HepG2 (cell line): ENCODE results near the gene RNPS1. TPM values are rescaled to one million over a fixed set of nuclear protein-coding genes. Genes with fewer than 3 reads are reported as not detected.

Experiments used
- HDAC6 ChIP-seq: fragments of 200-600 bp; sonication (generic); IDR thresholded peaks from 2 replicates; pipeline ENCODE4 v1.7.0; 2017; ENCODE audit warnings: mild to moderate bottlenecking, antibody characterized with exemption, low read length, low read depth
- HNF4G ChIP-seq, 2 experiments: sonication (generic) in 1 of 2; formaldehyde crosslinking in 1 of 2; IDR thresholded peaks; 2 replicates each; pipeline versions ENCODE4 v1.4.0 to v1.6.1; 2011 to 2020; ENCODE audit warnings: borderline replicate concordance in 2 of 2, low read depth in 2 of 2, mild to moderate bottlenecking in 2 of 2, low read length in 1 of 2, missing genetic modification reagents in 1 of 2, moderate library complexity in 1 of 2
- LRRFIP1 ChIP-seq: sonication (generic); formaldehyde crosslinking; conservative IDR thresholded peaks from 2 replicates; pipeline ENCODE4 v1.4.0; 2020; ENCODE audit warnings: missing genetic modification reagents
- NFIC ChIP-seq: IDR thresholded peaks from 2 replicates; pipeline ENCODE4 v1.6.1; 2012; ENCODE audit warnings: mild to moderate bottlenecking, low read length, inconsistent platforms
- PPARG ChIP-seq: conservative IDR thresholded peaks from 2 replicates; pipeline ENCODE4 v1.6.1; 2016; ENCODE audit warnings: missing biosample characterization, missing genetic modification reagents
- YEATS4 ChIP-seq: sonication (generic); formaldehyde crosslinking; IDR thresholded peaks from 2 replicates; pipeline ENCODE4 v1.4.0; 2020; ENCODE audit warnings: missing genetic modification reagents, borderline replicate concordance
- ZNF646 ChIP-seq: sonication (generic); formaldehyde crosslinking; IDR thresholded peaks from 2 replicates; pipeline ENCODE4 v1.9.0; 2021; ENCODE audit warnings: mild to moderate bottlenecking, missing genetic modification reagents
- ZNF773 ChIP-seq: sonication (generic); formaldehyde crosslinking; IDR thresholded peaks from 2 replicates; pipeline ENCODE4 v1.4.0; 2020; ENCODE audit warnings: missing genetic modification reagents, borderline replicate concordance
- polyA plus RNA-seq, 8 experiments: library from polyadenylated mRNA; depleted of rRNA in 3 of 8; stranded (reverse) in 7 of 8; unstranded in 1 of 8; fragments of >200 nt; fragmentation: Illumina TruSeq in 4 of 8; extraction: Trizol in 4 of 8; gene quantifications; 2 replicates each; pipeline versions ENCODE4 v1.2.1 to v1.2.3, GENCODE V29; 2011 to 2016; ENCODE audit warnings: low read depth in 4 of 8, missing spikeins in 1 of 8, mixed read lengths in 1 of 8; ENCODE audit not compliant: insufficient read depth in 1 of 8
- total RNA-seq, 5 experiments: library from RNA; depleted of rRNA; stranded (reverse); fragments of >200 nt; fragmentation: Illumina TruSeq; extraction: Trizol; gene quantifications; 2 replicates each; pipeline ENCODE4 v1.2.3, GENCODE V29; 2016; ENCODE audit warnings: low read depth in 1 of 5
- TF ChIP-seq, protein P1 (sequence below): IDR thresholded peaks from 2 replicates; pipeline ENCODE4 v1.6.1; 2016
- TF ChIP-seq, protein P2 (sequence below): sonication (generic); formaldehyde crosslinking; IDR thresholded peaks from 2 replicates; pipeline ENCODE4 v1.4.0; 2020; ENCODE audit warnings: missing genetic modification reagents, borderline replicate concordance
- TF ChIP-seq, protein P3 (sequence below): sonication (generic); formaldehyde crosslinking; IDR thresholded peaks from 2 replicates; pipeline ENCODE4 v1.4.0; 2020; ENCODE audit warnings: missing genetic modification reagents

RNPS1 gene
- total and polyA plus RNA-seq, 2 of the 13 experiments (the other 11 are each of a cell fraction or from before 2014, with no cell fraction given): 126 to 133 TPM

- TF ChIP-seq, protein P1, sequence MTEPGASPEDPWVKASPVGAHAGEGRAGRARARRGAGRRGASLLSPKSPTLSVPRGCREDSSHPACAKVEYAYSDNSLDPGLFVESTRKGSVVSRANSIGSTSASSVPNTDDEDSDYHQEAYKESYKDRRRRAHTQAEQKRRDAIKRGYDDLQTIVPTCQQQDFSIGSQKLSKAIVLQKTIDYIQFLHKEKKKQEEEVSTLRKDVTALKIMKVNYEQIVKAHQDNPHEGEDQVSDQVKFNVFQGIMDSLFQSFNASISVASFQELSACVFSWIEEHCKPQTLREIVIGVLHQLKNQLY (CRISPR knock-in tag): peak; percentile 64
- peak; percentile 75 for TF ChIP-seq PPARG (CRISPR knock-in tag)
- TF ChIP-seq NFIC: no peak
- TF ChIP-seq HNF4G (IDR thresholded peaks at IDR 0.05; ENCODE audit: borderline replicate concordance, low read depth, low read length): peak; percentile 88
- peak; percentile 86; the same call in 1 of the 2 replicates for TF ChIP-seq HNF4G (CRISPR knock-in tag; IDR thresholded peaks at IDR 0.05; ENCODE audit: borderline replicate concordance, low read depth)
- TF ChIP-seq HDAC6: no peak
- peak; percentile 63; the same call in 1 of the 2 replicates for TF ChIP-seq ZNF773 (CRISPR knock-in tag)
- no peak; the same call in 1 of the 2 replicates for TF ChIP-seq ZNF646 (CRISPR knock-in tag)
- peak; percentile 94 for TF ChIP-seq YEATS4 (CRISPR knock-in tag)
- TF ChIP-seq, protein P2, sequence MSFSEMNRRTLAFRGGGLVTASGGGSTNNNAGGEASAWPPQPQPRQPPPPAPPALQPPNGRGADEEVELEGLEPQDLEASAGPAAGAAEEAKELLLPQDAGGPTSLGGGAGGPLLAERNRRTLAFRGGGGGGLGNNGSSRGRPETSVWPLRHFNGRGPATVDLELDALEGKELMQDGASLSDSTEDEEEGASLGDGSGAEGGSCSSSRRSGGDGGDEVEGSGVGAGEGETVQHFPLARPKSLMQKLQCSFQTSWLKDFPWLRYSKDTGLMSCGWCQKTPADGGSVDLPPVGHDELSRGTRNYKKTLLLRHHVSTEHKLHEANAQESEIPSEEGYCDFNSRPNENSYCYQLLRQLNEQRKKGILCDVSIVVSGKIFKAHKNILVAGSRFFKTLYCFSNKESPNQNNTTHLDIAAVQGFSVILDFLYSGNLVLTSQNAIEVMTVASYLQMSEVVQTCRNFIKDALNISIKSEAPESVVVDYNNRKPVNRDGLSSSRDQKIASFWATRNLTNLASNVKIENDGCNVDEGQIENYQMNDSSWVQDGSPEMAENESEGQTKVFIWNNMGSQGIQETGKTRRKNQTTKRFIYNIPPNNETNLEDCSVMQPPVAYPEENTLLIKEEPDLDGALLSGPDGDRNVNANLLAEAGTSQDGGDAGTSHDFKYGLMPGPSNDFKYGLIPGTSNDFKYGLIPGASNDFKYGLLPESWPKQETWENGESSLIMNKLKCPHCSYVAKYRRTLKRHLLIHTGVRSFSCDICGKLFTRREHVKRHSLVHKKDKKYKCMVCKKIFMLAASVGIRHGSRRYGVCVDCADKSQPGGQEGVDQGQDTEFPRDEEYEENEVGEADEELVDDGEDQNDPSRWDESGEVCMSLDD (CRISPR knock-in tag): no peak
- TF ChIP-seq, protein P3, sequence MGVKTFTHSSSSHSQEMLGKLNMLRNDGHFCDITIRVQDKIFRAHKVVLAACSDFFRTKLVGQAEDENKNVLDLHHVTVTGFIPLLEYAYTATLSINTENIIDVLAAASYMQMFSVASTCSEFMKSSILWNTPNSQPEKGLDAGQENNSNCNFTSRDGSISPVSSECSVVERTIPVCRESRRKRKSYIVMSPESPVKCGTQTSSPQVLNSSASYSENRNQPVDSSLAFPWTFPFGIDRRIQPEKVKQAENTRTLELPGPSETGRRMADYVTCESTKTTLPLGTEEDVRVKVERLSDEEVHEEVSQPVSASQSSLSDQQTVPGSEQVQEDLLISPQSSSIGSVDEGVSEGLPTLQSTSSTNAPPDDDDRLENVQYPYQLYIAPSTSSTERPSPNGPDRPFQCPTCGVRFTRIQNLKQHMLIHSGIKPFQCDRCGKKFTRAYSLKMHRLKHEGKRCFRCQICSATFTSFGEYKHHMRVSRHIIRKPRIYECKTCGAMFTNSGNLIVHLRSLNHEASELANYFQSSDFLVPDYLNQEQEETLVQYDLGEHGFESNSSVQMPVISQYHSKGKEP (CRISPR knock-in tag): no peak
- TF ChIP-seq LRRFIP1: no peak
These were observed 16.4 kb downstream of the RNPS1 start, which contains the start of gene ECI1 (continued) for GRCh38 chr16:2251296-2252111.
